Gastroesophageal sphincter (tissue), 3 donors: ENCODE results near the gene CUTA.

Experiments
- EP300 ChIP-seq: sonication (generic); formaldehyde crosslinking; IDR thresholded peaks from one replicate; pipeline ENCODE4 v1.6.1; 2017; ENCODE audit warnings: antibody characterized with exemption, mild to moderate bottlenecking
- POLR2AphosphoS5 ChIP-seq: sonication (generic); formaldehyde crosslinking; IDR thresholded peaks from one replicate; pipeline ENCODE4 v1.6.1; 2017; ENCODE audit warnings: antibody characterized with exemption
- TF ChIP-seq, protein P1 (sequence below), 4 experiments: fragments of 200-600 bp in 2 of 4; fragments of 450-650 bp in 2 of 4; sonication (generic) in 1 of 4; IDR thresholded peaks; one replicate each; pipeline ENCODE4 v1.5.1; 2017 to 2019; ENCODE audit warnings: antibody characterized with exemption in 4 of 4, mild to moderate bottlenecking in 2 of 4, moderate library complexity in 2 of 4

DNA sequence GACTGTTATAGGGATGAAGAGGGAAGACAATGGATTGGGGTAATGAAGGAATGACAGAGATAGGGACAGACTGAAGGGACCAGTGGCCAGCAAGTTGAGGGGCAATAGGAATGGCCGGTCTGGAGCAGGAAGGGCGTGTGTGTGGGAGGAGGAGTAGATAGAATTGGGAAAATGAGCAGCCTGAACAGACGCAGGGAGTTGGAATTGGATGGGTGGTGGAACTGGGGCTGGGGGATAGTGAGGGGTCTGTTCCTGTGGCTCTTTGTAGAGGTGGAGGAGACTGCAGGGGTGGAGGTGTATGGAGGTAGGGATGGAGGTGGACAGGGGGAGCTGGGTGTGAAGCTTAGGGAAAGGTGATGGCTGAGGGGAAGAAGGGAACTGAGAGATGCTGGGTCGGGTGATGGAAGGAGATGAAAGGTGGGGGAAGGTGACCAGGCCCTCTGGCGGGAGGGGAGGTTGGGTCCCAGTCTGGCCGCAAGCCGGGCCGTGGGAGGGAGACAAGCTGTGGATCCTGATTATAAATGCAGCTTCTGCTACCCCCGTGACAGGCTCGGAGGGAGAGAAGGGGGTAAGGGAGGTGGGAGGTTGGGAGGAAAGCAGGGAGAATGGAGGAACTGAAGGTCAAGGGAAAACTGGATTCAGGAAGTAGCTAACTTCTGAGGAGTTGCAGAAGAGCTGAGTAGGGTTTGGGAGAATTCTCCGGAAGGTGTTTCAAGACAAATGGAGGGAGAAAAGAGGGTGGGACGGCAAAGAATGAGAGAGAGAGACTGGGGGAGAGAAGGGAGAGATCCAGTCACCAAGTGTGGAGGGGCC is 7.2 kb upstream of the CUTA start:
- TF ChIP-seq, protein P1, sequence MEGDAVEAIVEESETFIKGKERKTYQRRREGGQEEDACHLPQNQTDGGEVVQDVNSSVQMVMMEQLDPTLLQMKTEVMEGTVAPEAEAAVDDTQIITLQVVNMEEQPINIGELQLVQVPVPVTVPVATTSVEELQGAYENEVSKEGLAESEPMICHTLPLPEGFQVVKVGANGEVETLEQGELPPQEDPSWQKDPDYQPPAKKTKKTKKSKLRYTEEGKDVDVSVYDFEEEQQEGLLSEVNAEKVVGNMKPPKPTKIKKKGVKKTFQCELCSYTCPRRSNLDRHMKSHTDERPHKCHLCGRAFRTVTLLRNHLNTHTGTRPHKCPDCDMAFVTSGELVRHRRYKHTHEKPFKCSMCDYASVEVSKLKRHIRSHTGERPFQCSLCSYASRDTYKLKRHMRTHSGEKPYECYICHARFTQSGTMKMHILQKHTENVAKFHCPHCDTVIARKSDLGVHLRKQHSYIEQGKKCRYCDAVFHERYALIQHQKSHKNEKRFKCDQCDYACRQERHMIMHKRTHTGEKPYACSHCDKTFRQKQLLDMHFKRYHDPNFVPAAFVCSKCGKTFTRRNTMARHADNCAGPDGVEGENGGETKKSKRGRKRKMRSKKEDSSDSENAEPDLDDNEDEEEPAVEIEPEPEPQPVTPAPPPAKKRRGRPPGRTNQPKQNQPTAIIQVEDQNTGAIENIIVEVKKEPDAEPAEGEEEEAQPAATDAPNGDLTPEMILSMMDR (IDR thresholded peaks at IDR 0.05), result no peak
- TF ChIP-seq EP300 (no peak), POLR2AphosphoS5 (no peak)
